HG02943 (cell line): ENCODE results near the gene MNAT1.
"Not testable (repeated sequence)": the region's sequence is repeated elsewhere in the genome, so short reads cannot be mapped to it uniquely, and the experiment has no call there.

ENCODE experiments used
- ATAC-seq: cut with Tn5 transposase; IDR thresholded peaks from one replicate; pipeline ENCODE4 v1.9.1; 2021; ENCODE audit warnings: mild to moderate bottlenecking, low read depth, moderate library complexity; ENCODE audit not compliant: unreplicated experiment

The MNAT1 gene

GRCh38 chr14:60867503-60868172 lies 133.1 kb downstream of the MNAT1 start:
- ATAC-seq, result no peak

- ATAC-seq, result no peak
These were observed 143.6 kb downstream of the MNAT1 start for GRCh38 chr14:60878121-60878520.

- ATAC-seq, result no peak
These were observed 144.0 kb downstream of the MNAT1 start for GRCh38 chr14:60878536-60878935.

GRCh38 chr14:60882219-60882618 lies 147.7 kb downstream of the MNAT1 start:
- no peak for ATAC-seq

GRCh38 chr14:60884134-60884533 lies 149.6 kb downstream of the MNAT1 start:
- no peak for ATAC-seq

- not testable (repeated sequence) for ATAC-seq
These were observed 156.1 kb downstream of the MNAT1 start for GRCh38 chr14:60890636-60891035.

- ATAC-seq, result no peak
These were observed 159.3 kb downstream of the MNAT1 start for GRCh38 chr14:60893911-60894310.

- no peak for ATAC-seq
These were observed 169.8 kb downstream of the MNAT1 start for GRCh38 chr14:60904381-60904780.

GRCh38 chr14:60905923-60906322 lies 171.4 kb downstream of the MNAT1 start:
- ATAC-seq, result no peak

- no peak for ATAC-seq
These were observed 181.2 kb downstream of the MNAT1 start for GRCh38 chr14:60915781-60916180.

- ATAC-seq, result no peak
These were observed 187.5 kb downstream of the MNAT1 start for GRCh38 chr14:60922050-60922449.

- ATAC-seq, result no peak
These were observed 190.7 kb downstream of the MNAT1 start for GRCh38 chr14:60925286-60925685.

GRCh38 chr14:60926002-60926401 lies 191.4 kb downstream of the MNAT1 start:
- ATAC-seq, result peak; percentile 95

GRCh38 chr14:60931218-60931617 lies 196.7 kb downstream of the MNAT1 start:
- ATAC-seq, result no peak

GRCh38 chr14:60933920-60934655 lies 199.5 kb downstream of the MNAT1 start:
- no peak for ATAC-seq

- no peak for ATAC-seq
These were observed 200.8 kb downstream of the MNAT1 start for GRCh38 chr14:60935319-60935718.

- ATAC-seq, result no peak
These were observed 209.1 kb downstream of the MNAT1 start for GRCh38 chr14:60943637-60944032.

GRCh38 chr14:60944204-60944603 lies 209.6 kb downstream of the MNAT1 start:
- ATAC-seq, result no peak

GRCh38 chr14:60945984-60946383 lies 211.4 kb downstream of the MNAT1 start:
- no peak for ATAC-seq

- no peak for ATAC-seq
These were observed 212.2 kb downstream of the MNAT1 start for GRCh38 chr14:60946773-60947172.

GRCh38 chr14:60951776-60952435 lies 217.3 kb downstream of the MNAT1 start:
- no peak for ATAC-seq

GRCh38 chr14:60956202-60956601 lies 221.6 kb downstream of the MNAT1 start:
- no peak for ATAC-seq
